DOHH2 (cell line): Measurements from ENCODE around the gene RANGAP1.

Experiments
- CTCF ChIP-seq: fragments of 200-600 bp; sonication (generic); IDR thresholded peaks from one replicate; pipeline ENCODE4 v1.5.1; 2014; ENCODE audit warnings: antibody characterized with exemption, mild to moderate bottlenecking, low read depth, low read length; ENCODE audit not compliant: poor library complexity, severe bottlenecking
- EZH2phosphoT487 ChIP-seq: fragments of 200-600 bp; sonication (generic); IDR thresholded peaks from 2 replicates; pipeline ENCODE4 v1.6.1; 2017; ENCODE audit warnings: borderline replicate concordance, mild to moderate bottlenecking, antibody characterized with exemption, low read length, moderate library complexity, mixed read lengths

- no peak for TF ChIP-seq CTCF
- TF ChIP-seq EZH2phosphoT487, result no peak
Measured at GRCh38 chr22:41280854-41281253, 5.1 kb downstream of the RANGAP1 start.
